Measurements from ENCODE around the gene TESK1. TPM values are rescaled to one million over a fixed set of nuclear protein-coding genes. Genes with fewer than 3 reads are reported as not detected.

TESK1 gene
- total and polyA plus RNA-seq, 2 of the 4 experiments (the other 2 are of a cell fraction): 3.4 to 21.0 TPM

GRCh38 chr9:35556776-35557175 lies 48.3 kb upstream of the TESK1 start:
- Histone ChIP-seq H4K8ac (ENCODE audit: low read depth in 2 of 2, low read length in 2 of 2) (no peak overlapping the region), H3K9me1 (ENCODE audit: insufficient read depth, low read length) (peaks cover 3% of the 10 kb centered on the region; the same call in 1 of the 2 replicates), H3K56ac (ENCODE audit: extremely low read depth, insufficient read depth, low read length) (no peak overlapping the region), H3K18ac (ENCODE audit: low read depth, low read length) (no peak overlapping the region), H3K27ac (ENCODE audit: insufficient read depth, low read length) (no peak overlapping the region), H3K36me3 (ENCODE audit: control insufficient read depth, insufficient read depth, low read length) (peaks cover 62% of the 10 kb centered on the region), H3K79me1 (ENCODE audit: low read depth in 1 of 2, low read length in 2 of 2) (peaks cover 30 to 74% of the 10 kb centered on the region in 2 experiments; a peak in 3 of 4 replicates), H4K20me1 (ENCODE audit: insufficient read depth, low read length) (peaks cover 32% of the 10 kb centered on the region; the same call in 1 of the 2 replicates), H3K4me1 (ENCODE audit: control insufficient read depth, insufficient read depth, low read length) (peaks cover 10% of the 10 kb centered on the region), H3K27me3 (ENCODE audit: control insufficient read depth, insufficient read depth, low read length) (no peaks in the 10 kb centered on the region), H3K9ac (ENCODE audit: low read depth, low read length) (no peak overlapping the region), H3K4ac (ENCODE audit: low read depth, low read length) (no peak overlapping the region), H2BK120ac (ENCODE audit: low read depth, low read length) (no peak overlapping the region), H4K5ac (ENCODE audit: low read depth, low read length) (no peak overlapping the region), H2AK9ac (replicated peaks; ENCODE audit: low read depth, low read length, poor library complexity) (no peak overlapping the region), H3K14ac (replicated peaks; ENCODE audit: low read depth, low read length) (no peak overlapping the region), H3K9me3 (ENCODE audit: control insufficient read depth, insufficient read depth, low read length) (no peaks in the 10 kb centered on the region), H4K91ac (ENCODE audit: insufficient read depth, low read depth, low read length) (no peak overlapping the region), H3K23ac (ENCODE audit: low read depth, low read length) (no peak overlapping the region), H2AFZ (replicated peaks; ENCODE audit: low read length, poor library complexity) (no peak overlapping the region), H3K4me2 (ENCODE audit: low read depth, low read length) (no peak overlapping the region), H3K4me3 (ENCODE audit: insufficient read depth, low read depth, low read length) (no peak overlapping the region), H2AK5ac (ENCODE audit: low read depth, low read length) (no peak overlapping the region), H2BK20ac (ENCODE audit: low read depth, low read length) (no peak overlapping the region), H2BK5ac (ENCODE audit: low read depth, low read length, poor library complexity, severe bottlenecking) (no peak overlapping the region), H2BK15ac (ENCODE audit: low read depth, low read length) (no peak overlapping the region)
- 100% methylated on average over 2 of the region's 3 CpGs; no CpG with 5 or more reads in 1 of the 2 experiments for WGBS, 2 experiments (ENCODE audit: extremely low coverage in 2 of 2, insufficient read length in 1 of 2)
- no TSS peak for BruUV-seq (replicated peaks)
- dilution Hi-C loops (cut with HindIII; ENCODE audit: low sequenced_read_pairs, unreplicated experiment): no loop called here
- ChIA-PET CTCF (no interaction called here), POLR2A (ENCODE audit: unreplicated experiment) (no interaction called here)
- TF ChIP-seq MAFK (IDR thresholded peaks at IDR 0.05; ENCODE audit: low read depth, low read length) (no peak), CHD1 (IDR thresholded peaks at IDR 0.05; ENCODE audit: low read depth, low read length) (no peak), USF2 (IDR thresholded peaks at IDR 0.05; ENCODE audit: low read depth, low read length) (no peak), BHLHE40 (IDR thresholded peaks at IDR 0.05; ENCODE audit: low read depth, low read length) (no peak), RAD21 (IDR thresholded peaks at IDR 0.05; ENCODE audit: low read length) (no peak), CEBPB (IDR thresholded peaks at IDR 0.05; ENCODE audit: low read depth, low read length) (no peak), SMC3 (IDR thresholded peaks at IDR 0.05; ENCODE audit: low read depth, low read length) (no peak), POLR2A (IDR thresholded peaks at IDR 0.05; ENCODE audit: low read depth, low read length) (no peak)
- intact Hi-C loops (cut with micrococcal nuclease): loop anchor here (10.0 kb wide), 1 partner anchor 282 kb away; no protein-coding TSS in a partner anchor
- no peak for DNase-seq
- in situ Hi-C loops (cut with MboI; ENCODE audit: low sequenced_read_pairs): no loop called here
- no peak for ATAC-seq (ENCODE audit: low read depth)

All from IMR-90 (cell line).